SK-N-SH (cell line): Measurements from ENCODE around the gene SSNA1. TPM values are rescaled to one million over a fixed set of nuclear protein-coding genes. Genes with fewer than 3 reads are reported as not detected.
A peak's percentile ranks its signal among the peaks of the same experiment; 100 is the strongest.

Experiments
- CTCF ChIA-PET: fragments of 300-600, 350-600 bp; formaldehyde crosslinking; extraction: SDS; loops from one replicate; lab custom pipeline; 2021; lab: Yijun Ruan, JAX
- POLR2A ChIA-PET: fragments of 350-600 bp; sonication (Branson Sonifier 250); formaldehyde crosslinking; extraction: SDS; loops from one replicate; lab custom pipeline; 2020; ENCODE audit warnings: antibody characterized with exemption, inconsistent platforms; lab: Yijun Ruan, JAX
- DNase-seq: peaks from one replicate; pipeline ENCODE4 v3.0.0; 2012
- H2AFZ ChIP-seq: fragments of 200-600 bp; sonication (generic); 2 replicates; pipeline ENCODE4 v1.8.1; 2016; ENCODE audit warnings: antibody characterized with exemption, mild to moderate bottlenecking, low read depth
- H3F3A ChIP-seq: fragments of 200-600 bp; sonication (generic); replicated peaks from 2 replicates; pipeline ENCODE3; 2016; ENCODE audit warnings: antibody characterized with exemption, mild to moderate bottlenecking; ENCODE audit not compliant: insufficient read depth
- H3K27ac ChIP-seq, 2 experiments: fragments of 200-500 bp in 1 of 2; fragments of 200-600 bp in 1 of 2; sonication (Bioruptor generic) in 1 of 2; sonication (generic), shearing (Covaris generic) in 1 of 2; 2 replicates each; pipeline versions ENCODE4 v1.5.1 to v1.6.1; 2014 to 2016; ENCODE audit warnings: low read depth in 2 of 2, inconsistent platforms in 1 of 2, low read length in 1 of 2, mild to moderate bottlenecking in 1 of 2, mixed read lengths in 1 of 2
- H3K27me3 ChIP-seq: fragments of 200-600 bp; sonication (generic), shearing (Covaris generic); 2 replicates; pipeline ENCODE4 v1.6.1; 2016; ENCODE audit warnings: mixed run types; ENCODE audit not compliant: insufficient read depth
- H3K36me3 ChIP-seq, 2 experiments: fragments of 200-500 bp in 1 of 2; fragments of 200-600 bp in 1 of 2; sonication (Bioruptor generic) in 1 of 2; sonication (generic) in 1 of 2; replicated peaks in 1 of 2; 2 replicates each; pipeline versions ENCODE3 to v1.5.1; 2014 to 2016; ENCODE audit warnings: low read length in 1 of 2, mild to moderate bottlenecking in 1 of 2; ENCODE audit not compliant: insufficient read depth in 2 of 2, control insufficient read depth in 1 of 2
- H3K4me1 ChIP-seq, 2 experiments: fragments of 200-500 bp in 1 of 2; fragments of 200-600 bp in 1 of 2; sonication (Bioruptor generic) in 1 of 2; sonication (generic), shearing (Covaris generic) in 1 of 2; 2 replicates each; pipeline versions ENCODE4 v1.5.1 to v1.6.1; 2014 to 2016; ENCODE audit warnings: low read depth in 1 of 2, low read length in 1 of 2, mixed run types in 1 of 2; ENCODE audit not compliant: insufficient read depth in 2 of 2, control insufficient read depth in 1 of 2
- H3K4me2 ChIP-seq: fragments of 200-600 bp; sonication (generic), shearing (Covaris generic); 2 replicates; pipeline ENCODE4 v1.6.1; 2017; ENCODE audit warnings: mixed run types
- H3K4me3 ChIP-seq, 2 experiments: fragments of 200-500 bp in 1 of 2; fragments of 200-600 bp in 1 of 2; sonication (Bioruptor generic) in 1 of 2; sonication (generic), shearing (Covaris generic) in 1 of 2; 2 replicates each; pipeline versions ENCODE4 v1.5.1 to v1.8.1; 2014 to 2016; ENCODE audit warnings: low read depth in 2 of 2, inconsistent platforms in 1 of 2, low read length in 1 of 2, mild to moderate bottlenecking in 1 of 2, mixed read lengths in 1 of 2, moderate library complexity in 1 of 2
- H3K79me2 ChIP-seq: fragments of 200-600 bp; sonication (generic); 2 replicates; pipeline ENCODE4 v1.8.1; 2017; ENCODE audit warnings: mild to moderate bottlenecking; ENCODE audit not compliant: insufficient read depth
- H3K9ac ChIP-seq: fragments of 200-600 bp; sonication (generic); 2 replicates; pipeline ENCODE4 v1.6.1; 2017; ENCODE audit warnings: mixed run types
- H3K9me2 ChIP-seq: fragments of 200-600 bp; sonication (generic); 2 replicates; pipeline ENCODE4 v1.6.1; 2017; ENCODE audit warnings: mixed run types
- H3K9me3 ChIP-seq: fragments of 200-600 bp; sonication (generic); 2 replicates; pipeline ENCODE4 v1.6.1; 2017; ENCODE audit warnings: mixed run types, mild to moderate bottlenecking, moderate library complexity
- H4K20me1 ChIP-seq: fragments of 200-600 bp; sonication (generic); 2 replicates; pipeline ENCODE4 v1.6.1; 2017; ENCODE audit warnings: mild to moderate bottlenecking, mixed run types; ENCODE audit not compliant: insufficient read depth
- CHD2 ChIP-seq: fragments of 150-350 bp; IDR thresholded peaks from 2 replicates; pipeline ENCODE4 v1.6.1; 2018; ENCODE audit warnings: low read length; ENCODE audit not compliant: partially characterized antibody
- CTCF ChIP-seq: fragments of 200-600 bp; sonication (generic); IDR thresholded peaks from 2 replicates; pipeline ENCODE4 v1.6.1; 2017; ENCODE audit warnings: antibody characterized with exemption, mild to moderate bottlenecking, moderate library complexity
- ELF1 ChIP-seq: IDR thresholded peaks from 2 replicates; pipeline ENCODE4 v1.4.0; 2012
- FOSL2 ChIP-seq: IDR thresholded peaks from 2 replicates; pipeline ENCODE4 v1.4.0; 2012; ENCODE audit warnings: low read depth, mild to moderate bottlenecking, moderate library complexity, borderline replicate concordance
- FOXJ3 ChIP-seq: sonication (generic); formaldehyde crosslinking; IDR thresholded peaks from 2 replicates; pipeline ENCODE4 v1.5.1; 2020; ENCODE audit warnings: mild to moderate bottlenecking, missing genetic modification reagents
- FOXM1 ChIP-seq: IDR thresholded peaks from 2 replicates; pipeline ENCODE4 v1.4.0; 2012; ENCODE audit warnings: low read depth, mild to moderate bottlenecking
- GABPA ChIP-seq: IDR thresholded peaks from 2 replicates; pipeline ENCODE4 v1.4.0; 2012; ENCODE audit warnings: low read depth, mild to moderate bottlenecking
- GATA2 ChIP-seq: sonication (generic); formaldehyde crosslinking; IDR thresholded peaks from 2 replicates; pipeline ENCODE4 v1.5.0; 2020; ENCODE audit warnings: mild to moderate bottlenecking, missing genetic modification reagents
- JUND ChIP-seq: IDR thresholded peaks from 2 replicates; pipeline ENCODE4 v1.4.0; 2012
- MAX ChIP-seq: IDR thresholded peaks from 2 replicates; pipeline ENCODE4 v1.4.0; 2012; ENCODE audit warnings: low read depth
- MEF2A ChIP-seq: IDR thresholded peaks from 2 replicates; pipeline ENCODE4 v1.4.0; 2012; ENCODE audit warnings: low read depth, borderline replicate concordance
- MXI1 ChIP-seq: IDR thresholded peaks from 2 replicates; pipeline ENCODE4 v1.6.1; 2012; ENCODE audit warnings: mild to moderate bottlenecking, low read depth, low read length, improper control_type of control experiment
- NFIC ChIP-seq: IDR thresholded peaks from 2 replicates; pipeline ENCODE4 v1.4.0; 2012; ENCODE audit warnings: borderline replicate concordance
- NRF1 ChIP-seq: IDR thresholded peaks from 2 replicates; pipeline ENCODE4 v1.6.1; 2012; ENCODE audit warnings: low read depth, mild to moderate bottlenecking, low read length
- POLR2AphosphoS5 ChIP-seq: IDR thresholded peaks from 2 replicates; pipeline ENCODE4 v1.6.1; 2012; ENCODE audit warnings: low read depth, low read length
- RAD21 ChIP-seq: IDR thresholded peaks from 2 replicates; pipeline ENCODE4 v1.6.1; 2012; ENCODE audit warnings: mild to moderate bottlenecking, low read length
- RXRA ChIP-seq: IDR thresholded peaks from 2 replicates; pipeline ENCODE4 v1.4.0; 2012; ENCODE audit warnings: low read depth, mild to moderate bottlenecking, borderline replicate concordance
- SIN3A ChIP-seq: IDR thresholded peaks from 2 replicates; pipeline ENCODE4 v1.6.1; 2012; ENCODE audit warnings: low read depth, mild to moderate bottlenecking, low read length, moderate library complexity, borderline replicate concordance
- SMC3 ChIP-seq: IDR thresholded peaks from 2 replicates; pipeline ENCODE4 v1.6.1; 2012; ENCODE audit warnings: low read depth, low read length, improper control_type of control experiment
- TAF1 ChIP-seq: IDR thresholded peaks from 2 replicates; pipeline ENCODE4 v1.6.1; 2012; ENCODE audit warnings: low read depth, mild to moderate bottlenecking, low read length, moderate library complexity, borderline replicate concordance
- TCF12 ChIP-seq: IDR thresholded peaks from 2 replicates; pipeline ENCODE4 v1.4.0; 2012
- USF1 ChIP-seq: IDR thresholded peaks from 2 replicates; pipeline ENCODE4 v1.4.0; 2012; ENCODE audit warnings: low read depth, borderline replicate concordance
- USF2 ChIP-seq: fragments of 150-350 bp; IDR thresholded peaks from 2 replicates; pipeline ENCODE4 v1.6.1; 2017; ENCODE audit warnings: antibody characterized with exemption, low read length, low read depth, borderline replicate concordance
- YY1 ChIP-seq: IDR thresholded peaks from 2 replicates; pipeline ENCODE4 v1.4.0; 2012; ENCODE audit warnings: low read depth, mild to moderate bottlenecking
- WGBS: methylation state at CpG from one replicate; pipeline ENCODE4 v1.1.6; 2017; ENCODE audit warnings: low lambda C conversion rate; 5-methylcytosine and 5-hydroxymethylcytosine counted together
- polyA plus RNA-seq, 3 experiments: library from polyadenylated mRNA; depleted of rRNA; stranded (reverse); fragments of >200 nt; gene quantifications; 2 replicates each; pipeline ENCODE4 v1.2.3, GENCODE V29; 2012
- TF ChIP-seq, protein P1 (sequence below): IDR thresholded peaks from 2 replicates; pipeline ENCODE4 v1.4.0; 2012; ENCODE audit warnings: low read depth, borderline replicate concordance
- TF ChIP-seq, protein P2 (sequence below): IDR thresholded peaks from 2 replicates; pipeline ENCODE4; 2012

Gene SSNA1, protein sequence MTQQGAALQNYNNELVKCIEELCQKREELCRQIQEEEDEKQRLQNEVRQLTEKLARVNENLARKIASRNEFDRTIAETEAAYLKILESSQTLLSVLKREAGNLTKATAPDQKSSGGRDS
- 100 and 124 TPM in 2 replicates for polyA plus RNA-seq (2012; rRNA removed)
- polyA plus RNA-seq (2012; cell fraction: cytosol; rRNA removed) = 63.2 and 93.5 TPM in 2 replicates
- polyA plus RNA-seq (2012; cell fraction: nucleus; rRNA removed) = 49.5 and 65.7 TPM in 2 replicates

DNA sequence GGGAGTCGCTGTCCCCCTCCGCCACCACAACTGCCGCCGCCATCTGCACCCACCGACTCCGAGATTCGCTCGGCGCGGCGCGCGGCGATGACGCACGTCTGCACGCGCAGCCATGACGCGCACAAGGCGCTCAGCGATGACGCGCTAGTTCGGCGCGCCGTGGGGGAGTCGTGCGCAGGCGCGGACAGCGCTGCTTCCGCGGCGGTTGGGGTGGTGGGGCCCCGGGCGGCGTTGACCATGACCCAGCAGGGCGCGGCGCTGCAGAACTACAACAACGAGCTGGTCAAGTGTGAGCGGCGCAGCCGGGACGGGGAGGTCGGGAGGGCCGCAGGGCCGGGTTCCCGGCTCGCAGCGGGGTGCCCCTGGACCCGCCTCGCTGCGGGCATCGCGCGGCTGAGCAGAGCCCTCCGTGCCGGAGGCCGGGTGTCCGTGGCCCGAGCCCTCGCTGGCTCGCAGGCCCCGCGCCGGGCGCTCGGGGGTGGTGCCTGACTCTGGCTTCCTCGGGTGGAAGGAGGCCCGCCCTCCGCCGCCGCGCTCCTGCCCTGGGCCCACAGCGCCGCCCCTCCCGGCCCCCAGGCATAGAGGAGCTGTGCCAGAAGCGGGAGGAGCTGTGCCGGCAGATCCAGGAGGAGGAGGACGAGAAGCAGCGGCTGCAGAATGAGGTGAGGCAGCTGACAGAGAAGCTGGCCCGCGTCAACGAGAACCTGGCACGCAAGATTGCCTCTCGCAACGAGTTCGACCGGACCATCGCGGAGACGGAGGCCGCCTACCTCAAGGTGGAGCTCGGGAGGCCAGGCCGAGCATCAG lies at the start of gene SSNA1, which contains the start of gene ANAPC2:
Gene SSNA1 (plus strand): TSS at position 187 of the 807 bp plus-strand sequence. CDS start 51 bp downstream, at position 238.
Gene ANAPC2 (minus strand): TSS at position 71 of the 807 bp plus-strand sequence. CDS start 28 bp downstream, at position 43.
- POLR2A ChIA-PET = interaction anchor here (0.6 to 2.7 kb wide), 12 partner anchors 8 to 62 kb away, joined by 3 to 20 read pairs (median 6); partner anchors contain the start of genes GRIN1, LRRC26, NDOR1 and RNF208
- peak within 1 kb of the TSS; percentile 91 to 95 for H3K27ac ChIP-seq
- peak within 1 kb of the TSS; percentile 99 for H3K4me2 ChIP-seq
- H3K4me1 ChIP-seq = peaks cover 12 to 33% of the 10 kb centered on the region in 2 experiments; a peak in 3 of 4 replicates
- H3K9me2 ChIP-seq = no peaks in the 10 kb centered on the region
- no peaks in the 10 kb centered on the region for H3K27me3 ChIP-seq
- 0 out of 2 replicates have a peak within 1 kb of the TSS, but pooled peaks have one; percentile 65 for H2AFZ ChIP-seq
- WGBS = under 1% methylated on average over 39 of the region's 98 CpGs
- H4K20me1 ChIP-seq = peaks cover 31% of the 10 kb centered on the region
- peak within 1 kb of the TSS; percentile 71 to 84 for H3K4me3 ChIP-seq
- no peaks in the 10 kb centered on the region for H3K9me3 ChIP-seq
- CTCF ChIA-PET = interaction anchor here (0.6 to 3.5 kb wide), 22 partner anchors 9 to 517 kb away, joined by 3 to 24 read pairs (median 4); partner anchors contain the start of genes CYSRT1, LRRC26, NDOR1 and RNF224
- H3K79me2 ChIP-seq = peaks cover 61% of the 10 kb centered on the region
- H3K9ac ChIP-seq = peak within 1 kb of the TSS; percentile 85
- peaks cover 3 to 41% of the 10 kb centered on the region in 2 experiments for H3K36me3 ChIP-seq
- H3F3A ChIP-seq = peaks cover 16% of the 10 kb centered on the region
- DNase-seq = peak; percentile 99
- no peak for TF ChIP-seq USF2
- TF ChIP-seq POLR2AphosphoS5 = peak; percentile 87
- TF ChIP-seq FOXM1 = no peak
- TF ChIP-seq TCF12 = no peak
- peak; percentile 35 for TF ChIP-seq SMC3
- peak; percentile 83 for TF ChIP-seq YY1
- peak; percentile 54 for TF ChIP-seq GABPA
- no peak for TF ChIP-seq MEF2A
- peak; percentile 79 for TF ChIP-seq MXI1
- TF ChIP-seq USF1 = no peak
- TF ChIP-seq, protein P1, sequence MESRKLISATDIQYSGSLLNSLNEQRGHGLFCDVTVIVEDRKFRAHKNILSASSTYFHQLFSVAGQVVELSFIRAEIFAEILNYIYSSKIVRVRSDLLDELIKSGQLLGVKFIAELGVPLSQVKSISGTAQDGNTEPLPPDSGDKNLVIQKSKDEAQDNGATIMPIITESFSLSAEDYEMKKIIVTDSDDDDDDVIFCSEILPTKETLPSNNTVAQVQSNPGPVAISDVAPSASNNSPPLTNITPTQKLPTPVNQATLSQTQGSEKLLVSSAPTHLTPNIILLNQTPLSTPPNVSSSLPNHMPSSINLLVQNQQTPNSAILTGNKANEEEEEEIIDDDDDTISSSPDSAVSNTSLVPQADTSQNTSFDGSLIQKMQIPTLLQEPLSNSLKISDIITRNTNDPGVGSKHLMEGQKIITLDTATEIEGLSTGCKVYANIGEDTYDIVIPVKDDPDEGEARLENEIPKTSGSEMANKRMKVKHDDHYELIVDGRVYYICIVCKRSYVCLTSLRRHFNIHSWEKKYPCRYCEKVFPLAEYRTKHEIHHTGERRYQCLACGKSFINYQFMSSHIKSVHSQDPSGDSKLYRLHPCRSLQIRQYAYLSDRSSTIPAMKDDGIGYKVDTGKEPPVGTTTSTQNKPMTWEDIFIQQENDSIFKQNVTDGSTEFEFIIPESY = no peak
- peak; percentile 87 for TF ChIP-seq NRF1
- peak; percentile 47 for TF ChIP-seq CTCF
- 0 out of 2 replicates have a peak, but pooled peaks have one; percentile 40 for TF ChIP-seq FOXJ3
- 0 out of 2 replicates have a peak, but pooled peaks have one; percentile 25 for TF ChIP-seq GATA2
- TF ChIP-seq, protein P2, sequence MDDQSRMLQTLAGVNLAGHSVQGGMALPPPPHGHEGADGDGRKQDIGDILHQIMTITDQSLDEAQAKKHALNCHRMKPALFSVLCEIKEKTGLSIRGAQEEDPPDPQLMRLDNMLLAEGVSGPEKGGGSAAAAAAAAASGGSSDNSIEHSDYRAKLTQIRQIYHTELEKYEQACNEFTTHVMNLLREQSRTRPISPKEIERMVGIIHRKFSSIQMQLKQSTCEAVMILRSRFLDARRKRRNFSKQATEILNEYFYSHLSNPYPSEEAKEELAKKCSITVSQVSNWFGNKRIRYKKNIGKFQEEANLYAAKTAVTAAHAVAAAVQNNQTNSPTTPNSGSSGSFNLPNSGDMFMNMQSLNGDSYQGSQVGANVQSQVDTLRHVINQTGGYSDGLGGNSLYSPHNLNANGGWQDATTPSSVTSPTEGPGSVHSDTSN = no peak; the same call in 1 of the 2 replicates
- TF ChIP-seq ELF1 = peak; percentile 85
- no peak for TF ChIP-seq RXRA
- TF ChIP-seq MAX = peak; percentile 52; the same call in 1 of the 2 replicates
- no peak for TF ChIP-seq FOSL2
- TF ChIP-seq SIN3A = peak; percentile 95; the same call in 1 of the 2 replicates
- TF ChIP-seq CHD2 = peak; percentile 86
- TF ChIP-seq NFIC = peak; percentile 33; the same call in 1 of the 2 replicates
- TF ChIP-seq JUND = no peak
- TF ChIP-seq RAD21 = peak; percentile 53
- TF ChIP-seq TAF1 = peak; percentile 81
